ENCODE data around the gene RNF111. TPM values are rescaled to one million over a fixed set of nuclear protein-coding genes. Genes with fewer than 3 reads are reported as not detected.

Gene RNF111
- total and polyA plus RNA-seq, 9 of the 15 experiments (the other 6 are each of a cell fraction or from before 2014, with no cell fraction given), result 7.9 to 26.0 (median 14.4) TPM

- no peak for TF ChIP-seq DACH1 (IDR thresholded peaks at IDR 0.05; ENCODE audit: partially characterized antibody)
- TF ChIP-seq RBM14 (IDR thresholded peaks at IDR 0.05; ENCODE audit: borderline replicate concordance, insufficient read depth, low read depth, low read length), result no peak
- peak; percentile 92 for TF ChIP-seq THAP12 (CRISPR knock-in tag; IDR thresholded peaks at IDR 0.05)
- 0 out of 2 replicates have a peak, but pooled peaks have one; percentile 38 for TF ChIP-seq ZNF740 (CRISPR knock-in tag; IDR thresholded peaks at IDR 0.05)
- TF ChIP-seq ZNF740 (tag; IDR thresholded peaks at IDR 0.05), result 0 out of 4 replicates have a peak, but pooled peaks of 1 of the 2 experiments have one; percentile 2
- TF ChIP-seq CHD2 (IDR thresholded peaks at IDR 0.05; ENCODE audit: low read depth, low read length), result peak; percentile 60
- TF ChIP-seq ZEB2 (IDR thresholded peaks at IDR 0.05), result 0 out of 2 replicates have a peak, but pooled peaks have one; percentile 9
- peak; percentile 31 for TF ChIP-seq SP2 (IDR thresholded peaks at IDR 0.05; ENCODE audit: extremely low read depth, low read depth, low read length, poor library complexity, severe bottlenecking)
- TF ChIP-seq MLLT1 (IDR thresholded peaks at IDR 0.05), result peak in 1 of 2 experiments; percentile 50; a peak in 3 of 4 replicates
- no peak for TF ChIP-seq FOXO4 (CRISPR knock-in tag; IDR thresholded peaks at IDR 0.05)
- TF ChIP-seq CHAMP1 (IDR thresholded peaks at IDR 0.05), result peak; percentile 66; the same call in 1 of the 2 replicates
- 0 out of 2 replicates have a peak, but pooled peaks have one; percentile 64 for TF ChIP-seq MED1 (CRISPR knock-in tag; IDR thresholded peaks at IDR 0.05; ENCODE audit: borderline replicate concordance)
- no peak for TF ChIP-seq MYNN (IDR thresholded peaks at IDR 0.05)
- TF ChIP-seq MYNN (CRISPR knock-in tag; IDR thresholded peaks at IDR 0.05), result no peak
- TF ChIP-seq HBP1 (CRISPR knock-in tag; IDR thresholded peaks at IDR 0.05), result 0 out of 2 replicates have a peak, but pooled peaks have one; percentile 36
- TF ChIP-seq PHF8 (IDR thresholded peaks at IDR 0.05; ENCODE audit: borderline replicate concordance, low read length), result peak; percentile 96
These were observed 117.7 kb downstream of the RNF111 start, which contains the start of gene CCNB2 (continued) for GRCh38 chr15:59104912-59105732.

Data from K562 (cell line).